ENCODE measurements around the gene ATAD2B. TPM values are rescaled to one million over a fixed set of nuclear protein-coding genes. Genes with fewer than 3 reads are reported as not detected.

ATAD2B gene
- polyA plus RNA-seq, 1 experiment, result 6.0 TPM

DNA sequence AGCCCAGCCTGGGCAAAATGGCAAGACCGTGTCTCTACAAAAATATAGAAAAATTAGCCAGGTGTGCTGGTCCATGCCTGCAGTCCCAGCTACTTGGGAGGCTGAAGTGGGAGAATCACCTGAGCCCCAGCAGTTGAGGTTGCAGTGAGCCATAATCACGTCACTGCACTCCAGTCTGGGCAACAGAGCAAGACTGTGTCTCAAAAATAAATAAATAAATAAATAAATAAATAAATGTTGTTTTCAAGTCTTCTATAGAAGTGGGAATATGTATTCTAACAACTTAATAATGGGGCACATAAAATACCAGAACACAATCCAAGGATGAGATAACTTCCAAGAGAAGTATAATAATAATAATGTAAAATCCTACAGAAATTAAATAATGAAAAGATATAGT is 23.9 kb downstream of the ATAD2B start:
- CTCF ChIA-PET, result interaction anchor here (3.9 kb wide), 1 partner anchor 23 kb away, joined by 30 read pairs; the partner anchor contains the start of gene ATAD2B
- POLR2A ChIA-PET, result no interaction called here
- TF ChIP-seq, protein P1, sequence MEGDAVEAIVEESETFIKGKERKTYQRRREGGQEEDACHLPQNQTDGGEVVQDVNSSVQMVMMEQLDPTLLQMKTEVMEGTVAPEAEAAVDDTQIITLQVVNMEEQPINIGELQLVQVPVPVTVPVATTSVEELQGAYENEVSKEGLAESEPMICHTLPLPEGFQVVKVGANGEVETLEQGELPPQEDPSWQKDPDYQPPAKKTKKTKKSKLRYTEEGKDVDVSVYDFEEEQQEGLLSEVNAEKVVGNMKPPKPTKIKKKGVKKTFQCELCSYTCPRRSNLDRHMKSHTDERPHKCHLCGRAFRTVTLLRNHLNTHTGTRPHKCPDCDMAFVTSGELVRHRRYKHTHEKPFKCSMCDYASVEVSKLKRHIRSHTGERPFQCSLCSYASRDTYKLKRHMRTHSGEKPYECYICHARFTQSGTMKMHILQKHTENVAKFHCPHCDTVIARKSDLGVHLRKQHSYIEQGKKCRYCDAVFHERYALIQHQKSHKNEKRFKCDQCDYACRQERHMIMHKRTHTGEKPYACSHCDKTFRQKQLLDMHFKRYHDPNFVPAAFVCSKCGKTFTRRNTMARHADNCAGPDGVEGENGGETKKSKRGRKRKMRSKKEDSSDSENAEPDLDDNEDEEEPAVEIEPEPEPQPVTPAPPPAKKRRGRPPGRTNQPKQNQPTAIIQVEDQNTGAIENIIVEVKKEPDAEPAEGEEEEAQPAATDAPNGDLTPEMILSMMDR (IDR thresholded peaks at IDR 0.05; ENCODE audit: low read depth, low read length), result no peak
- no peaks in the 10 kb centered on the region for H3K9me3 ChIP-seq (ENCODE audit: control insufficient read depth, insufficient read depth, low read length)
- H3K4me3 ChIP-seq (ENCODE audit: low read depth, low read length), result no peak overlapping the region
- DNase-seq (ENCODE audit: low read depth, low spot score), result no peak
- no peak overlapping the region for H3K27ac ChIP-seq (ENCODE audit: low read depth, low read length)
- no peaks in the 10 kb centered on the region for H3K27me3 ChIP-seq (ENCODE audit: control insufficient read depth, insufficient read depth, low read length)

DNA sequence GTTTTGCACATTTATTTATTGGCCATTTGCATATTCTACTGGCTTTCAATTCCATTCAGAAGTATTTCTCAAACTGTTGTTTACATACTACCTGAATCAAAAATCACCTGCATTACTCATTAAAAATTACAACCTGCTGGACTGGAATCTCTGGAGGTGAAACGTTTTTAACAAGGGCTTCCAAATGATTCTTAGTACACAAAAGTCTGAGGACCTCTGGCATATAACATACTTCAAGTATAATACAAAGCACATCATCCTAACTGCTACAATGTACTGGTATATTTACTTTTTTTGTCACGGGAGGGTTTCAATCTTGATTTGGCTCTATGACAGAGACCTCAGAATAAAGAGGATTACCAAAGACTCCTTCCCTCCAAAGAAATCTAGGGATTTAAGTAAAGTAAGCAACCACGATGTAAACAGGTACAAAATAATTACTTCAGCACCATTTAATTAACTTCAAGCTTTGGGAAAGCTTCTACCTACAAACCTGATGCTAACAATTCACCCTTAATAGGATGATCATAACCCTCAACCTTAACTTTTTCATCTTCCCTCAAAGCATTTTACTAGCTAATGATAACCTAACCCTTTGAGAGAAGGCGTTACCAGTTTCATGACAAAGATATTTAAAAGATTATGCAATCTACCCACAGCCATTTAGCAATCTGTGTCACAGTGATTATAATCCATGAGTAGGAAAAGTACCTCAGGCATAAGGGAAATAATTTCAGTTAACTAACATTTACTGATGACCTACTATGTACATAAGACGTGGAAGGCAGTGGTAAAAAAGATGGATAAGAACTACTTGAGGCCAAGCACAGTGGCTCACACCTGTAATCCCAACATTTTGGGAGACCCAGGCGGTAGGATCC is 24.7 kb downstream of the ATAD2B start:
- POLR2A ChIA-PET, result no interaction called here
- TF ChIP-seq, protein P1 (IDR thresholded peaks at IDR 0.05; ENCODE audit: low read depth, low read length), result no peak

DNA sequence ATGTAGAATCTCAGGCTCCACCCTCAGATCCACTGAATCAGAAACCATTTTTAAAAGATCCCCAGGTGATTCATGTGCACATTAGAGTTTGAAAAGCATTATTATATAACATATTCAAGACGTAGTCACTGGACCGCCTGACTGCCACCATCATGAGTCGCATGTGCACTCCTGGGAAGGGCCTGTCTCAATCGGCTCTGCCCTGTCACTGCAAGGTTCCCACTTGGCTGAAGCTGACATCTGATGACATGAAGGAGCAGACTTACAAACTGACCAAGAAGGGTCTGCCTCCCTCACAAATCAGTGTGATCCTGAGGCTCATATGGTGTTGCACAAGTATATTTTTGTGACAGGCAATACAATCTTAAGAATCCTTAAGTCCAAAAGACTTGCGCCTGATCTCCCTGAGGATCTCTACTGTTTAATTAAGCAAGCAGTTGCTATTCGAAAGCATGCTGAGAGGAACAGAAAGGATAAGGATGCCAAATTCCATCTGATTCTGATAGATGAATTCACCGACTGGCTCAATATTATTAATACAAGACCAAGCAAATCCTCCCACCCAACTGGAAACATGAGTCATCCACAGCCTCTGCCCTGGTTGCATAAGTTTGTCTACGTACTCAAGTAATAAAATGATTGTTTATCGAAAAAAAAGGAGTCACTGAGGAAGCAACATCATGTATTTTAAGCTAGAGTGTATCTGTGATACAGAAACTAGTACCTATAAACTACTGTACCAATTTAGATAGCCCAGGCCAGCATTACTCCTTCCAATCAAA is 26.2 kb downstream of the ATAD2B start:
- TF ChIP-seq, protein P1 (IDR thresholded peaks at IDR 0.05; ENCODE audit: low read depth, low read length), result no peak
- Histone ChIP-seq H3K9me3 (ENCODE audit: control insufficient read depth, insufficient read depth, low read length) (no peaks in the 10 kb centered on the region), H3K4me3 (ENCODE audit: low read depth, low read length) (no peak overlapping the region), H3K27me3 (ENCODE audit: control insufficient read depth, insufficient read depth, low read length) (no peaks in the 10 kb centered on the region), H3K27ac (ENCODE audit: low read depth, low read length) (peak overlapping the region; percentile 59)
- POLR2A ChIA-PET, result interaction anchor here (0.9 kb wide), 1 partner anchor 27 kb away, joined by 8 read pairs; the partner anchor contains the start of gene ATAD2B
- DNase-seq (ENCODE audit: low read depth, low spot score), result peak; percentile 55
- CTCF ChIA-PET, result interaction anchor here (0.7 to 3.9 kb wide), 3 partner anchors 26 to 98 kb away, joined by 5 to 30 read pairs (median 6); partner anchors contain the start of gene ATAD2B

More for the DNA sequence above, 24.7 kb downstream of the ATAD2B start:
- Histone ChIP-seq H3K27me3 (ENCODE audit: control insufficient read depth, insufficient read depth, low read length) (no peaks in the 10 kb centered on the region), H3K9me3 (ENCODE audit: control insufficient read depth, insufficient read depth, low read length) (no peaks in the 10 kb centered on the region), H3K27ac (ENCODE audit: low read depth, low read length) (no peak overlapping the region), H3K4me3 (ENCODE audit: low read depth, low read length) (no peak overlapping the region)
- DNase-seq (ENCODE audit: low read depth, low spot score), result no peak
- CTCF ChIA-PET, result interaction anchor here (3.9 kb wide), 1 partner anchor 24 kb away, joined by 30 read pairs; the partner anchor contains the start of gene ATAD2B

DNA sequence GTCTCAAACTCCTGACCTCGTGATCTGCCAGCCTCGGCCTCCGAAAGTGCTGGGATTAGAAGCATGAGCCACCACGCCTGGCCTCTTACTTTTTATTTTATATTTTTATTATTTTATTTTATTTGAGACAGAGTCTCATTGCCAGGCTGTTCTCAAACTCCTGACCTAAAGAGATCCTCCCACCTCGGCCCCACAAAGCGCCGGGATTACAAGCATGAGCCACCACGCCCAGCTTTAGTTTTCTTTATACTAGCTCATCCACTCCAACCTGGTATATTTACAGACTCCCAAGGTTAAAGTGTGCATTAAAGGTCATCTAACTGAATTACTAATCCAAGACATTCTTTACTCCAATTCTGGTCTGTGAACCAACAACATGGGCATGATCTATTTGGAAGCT is 26.8 kb downstream of the ATAD2B start:
- TF ChIP-seq, protein P1 (IDR thresholded peaks at IDR 0.05; ENCODE audit: low read depth, low read length), result no peak
- Histone ChIP-seq H3K27ac (ENCODE audit: low read depth, low read length) (no peak overlapping the region), H3K9me3 (ENCODE audit: control insufficient read depth, insufficient read depth, low read length) (no peaks in the 10 kb centered on the region), H3K4me3 (ENCODE audit: low read depth, low read length) (no peak overlapping the region), H3K27me3 (ENCODE audit: control insufficient read depth, insufficient read depth, low read length) (no peaks in the 10 kb centered on the region)
- CTCF ChIA-PET, result interaction anchor here (0.6 to 3.9 kb wide), 2 partner anchors 26 to 1319 kb away, joined by 3 to 30 read pairs; partner anchors contain the start of gene ATAD2B
- no peak for DNase-seq (ENCODE audit: low read depth, low spot score)
- POLR2A ChIA-PET, result no interaction called here
